Upper lobe of left lung (tissue), 4 donors: ENCODE results near the gene PIAS4.

Experiments
- CTCF ChIP-seq, 6 experiments: fragments of 450-650 bp in 4 of 6; fragments of 200-600 bp in 2 of 6; sonication (generic) in 2 of 6; IDR thresholded peaks; one replicate each; pipeline ENCODE4 v1.5.1; 2016 to 2019; ENCODE audit warnings: antibody characterized with exemption in 6 of 6
- EP300 ChIP-seq, 4 donors: sonication (generic); formaldehyde crosslinking; IDR thresholded peaks; one replicate each; pipeline ENCODE4 v1.5.1; 2017; ENCODE audit warnings: antibody characterized with exemption in 4 of 4, control low read depth in 2 of 4
- POLR2AphosphoS5 ChIP-seq, 2 donors: sonication (generic); formaldehyde crosslinking; IDR thresholded peaks; one replicate each; pipeline ENCODE4 v1.5.1; 2017; ENCODE audit warnings: antibody characterized with exemption in 2 of 2

GRCh38 chr19:4049432-4049831 lies 41.9 kb downstream of the PIAS4 start:
- no peak for TF ChIP-seq POLR2AphosphoS5 (IDR thresholded peaks at IDR 0.05)
- TF ChIP-seq CTCF (IDR thresholded peaks at IDR 0.05), result no peak
- no peak for TF ChIP-seq EP300 (IDR thresholded peaks at IDR 0.05)
